HepG2 (cell line): ENCODE results near the gene ARHGAP9. TPM values are rescaled to one million over a fixed set of nuclear protein-coding genes. Genes with fewer than 3 reads are reported as not detected.

Experiments
- AFF4 ChIP-seq: sonication (generic); formaldehyde crosslinking; IDR thresholded peaks from 2 replicates; pipeline ENCODE4 v1.4.0; 2020; ENCODE audit warnings: missing genetic modification reagents
- AHDC1 ChIP-seq: sonication (generic); formaldehyde crosslinking; IDR thresholded peaks from 2 replicates; pipeline ENCODE4 v1.5.1; 2020; ENCODE audit warnings: mild to moderate bottlenecking, missing genetic modification reagents, borderline replicate concordance
- ARNT ChIP-seq: fragments of 450-650 bp; IDR thresholded peaks from 2 replicates; pipeline ENCODE4 v1.6.1; 2017
- CREB1 ChIP-seq, 2 experiments: fragments of 450-650 bp in 1 of 2; IDR thresholded peaks; 2 replicates each; pipeline ENCODE4 v1.6.1; 2016 to 2017; ENCODE audit warnings: control low read depth in 1 of 2, mild to moderate bottlenecking in 1 of 2, missing compliant biosample characterization in 1 of 2, missing genetic modification characterization in 1 of 2
- GTF2F1 ChIP-seq: fragments of 150-350 bp; IDR thresholded peaks from 2 replicates; pipeline ENCODE4 v1.6.1; 2014; ENCODE audit warnings: low read length
- ISX ChIP-seq: sonication (generic); formaldehyde crosslinking; conservative IDR thresholded peaks from 2 replicates; pipeline ENCODE4 v1.5.0; 2020; ENCODE audit warnings: missing genetic modification reagents
- KMT2B ChIP-seq: IDR thresholded peaks from 2 replicates; pipeline ENCODE4 v1.6.1; 2016; ENCODE audit warnings: missing genetic modification reagents, missing compliant biosample characterization
- MAFF ChIP-seq: IDR thresholded peaks from 2 replicates; pipeline ENCODE4 v1.6.1; 2011; ENCODE audit warnings: low read depth, low read length, improper control_type of control experiment
- NFYB ChIP-seq: sonication (generic); formaldehyde crosslinking; IDR thresholded peaks from 2 replicates; pipeline ENCODE4 v1.4.0; 2020; ENCODE audit warnings: missing genetic modification reagents
- POLR2AphosphoS5 ChIP-seq: IDR thresholded peaks from 2 replicates; pipeline ENCODE4 v1.6.1; 2012; ENCODE audit warnings: low read depth, low read length
- RCOR2 ChIP-seq: IDR thresholded peaks from 2 replicates; pipeline ENCODE4 v1.6.1; 2016; ENCODE audit warnings: missing biosample characterization, missing genetic modification reagents
- SATB2 ChIP-seq: sonication (generic); formaldehyde crosslinking; IDR thresholded peaks from 2 replicates; pipeline ENCODE4 v1.5.0; 2020; ENCODE audit warnings: missing genetic modification reagents
- SMAD9 ChIP-seq: sonication (generic); formaldehyde crosslinking; IDR thresholded peaks from 2 replicates; pipeline ENCODE4 v1.5.1; 2020; ENCODE audit warnings: mild to moderate bottlenecking, missing genetic modification reagents
- SP140L ChIP-seq: sonication (generic); formaldehyde crosslinking; IDR thresholded peaks from 2 replicates; pipeline ENCODE4 v1.4.0; 2020; ENCODE audit warnings: missing genetic modification reagents, borderline replicate concordance
- SPEN ChIP-seq: sonication (generic); formaldehyde crosslinking; IDR thresholded peaks from 2 replicates; pipeline ENCODE4 v1.5.1; 2020; ENCODE audit warnings: low read depth, mild to moderate bottlenecking, missing genetic modification reagents
- STAT5B ChIP-seq: sonication (generic); formaldehyde crosslinking; IDR thresholded peaks from 2 replicates; pipeline ENCODE4 v1.4.0; 2020; ENCODE audit warnings: missing genetic modification reagents
- TCF7L2 ChIP-seq: IDR thresholded peaks from 2 replicates; pipeline ENCODE4 v1.6.1; 2011; ENCODE audit warnings: mild to moderate bottlenecking, low read depth, low read length, moderate library complexity
- U2AF1 ChIP-seq: fragments of 200-400 bp; formaldehyde crosslinking; optimal IDR thresholded peaks from 2 replicates; pipeline ENCODE3; 2017; ENCODE audit warnings: mild to moderate bottlenecking, low read depth, low read length
- ZBTB42 ChIP-seq: sonication (generic); formaldehyde crosslinking; IDR thresholded peaks from 2 replicates; pipeline ENCODE4 v1.5.0; 2020; ENCODE audit warnings: mild to moderate bottlenecking, missing genetic modification reagents
- ZFP37 ChIP-seq: sonication (generic); formaldehyde crosslinking; IDR thresholded peaks from 2 replicates; pipeline ENCODE4 v1.4.0; 2020; ENCODE audit warnings: missing genetic modification reagents, borderline replicate concordance
- ZFX ChIP-seq: sonication (generic); formaldehyde crosslinking; IDR thresholded peaks from 2 replicates; pipeline ENCODE4 v1.4.0; 2020; ENCODE audit warnings: mild to moderate bottlenecking, low read depth, missing genetic modification reagents, moderate library complexity
- ZNF772 ChIP-seq: sonication (generic); formaldehyde crosslinking; IDR thresholded peaks from 2 replicates; pipeline ENCODE4 v1.5.0; 2020; ENCODE audit warnings: mild to moderate bottlenecking, missing genetic modification reagents
- polyA plus RNA-seq, 8 experiments: library from polyadenylated mRNA; depleted of rRNA in 3 of 8; stranded (reverse) in 7 of 8; unstranded in 1 of 8; fragments of >200 nt; fragmentation: Illumina TruSeq in 4 of 8; extraction: Trizol in 4 of 8; gene quantifications; 2 replicates each; pipeline versions ENCODE4 v1.2.1 to v1.2.3, GENCODE V29; 2011 to 2016; ENCODE audit warnings: low read depth in 4 of 8, missing spikeins in 1 of 8, mixed read lengths in 1 of 8; ENCODE audit not compliant: insufficient read depth in 1 of 8
- total RNA-seq, 5 experiments: library from RNA; depleted of rRNA; stranded (reverse); fragments of >200 nt; fragmentation: Illumina TruSeq; extraction: Trizol; gene quantifications; 2 replicates each; pipeline ENCODE4 v1.2.3, GENCODE V29; 2016; ENCODE audit warnings: low read depth in 1 of 5

Gene ARHGAP9
- total and polyA plus RNA-seq, 2 of the 13 experiments (the other 11 are each of a cell fraction or from before 2014, with no cell fraction given) = 0.18 to 1.2 TPM

GRCh38 chr12:57454566-57455373, 24.9 kb downstream of the ARHGAP9 start, which contains the start of gene INHBE (continued):
- TF ChIP-seq KMT2B = 0 out of 2 replicates have a peak, but pooled peaks have one; percentile 42
- peak; percentile 86 for TF ChIP-seq NFYB
- TF ChIP-seq ZFX = peak; percentile 89
- peak; percentile 44; the same call in 1 of the 2 replicates for TF ChIP-seq CREB1 (IDR thresholded peaks at IDR 0.05)
- TF ChIP-seq CREB1 (CRISPR knock-in tag; IDR thresholded peaks at IDR 0.05) = no peak; the same call in none of the 2 replicates
- no peak for TF ChIP-seq GTF2F1
- TF ChIP-seq AHDC1 (CRISPR knock-in tag) = peak; percentile 58; the same call in 1 of the 2 replicates
- no peak for TF ChIP-seq AFF4 (CRISPR knock-in tag)
- no peak; the same call in 1 of the 2 replicates for TF ChIP-seq ZFP37 (CRISPR knock-in tag)
- no peak for TF ChIP-seq U2AF1
- no peak for TF ChIP-seq SP140L (CRISPR knock-in tag)
- TF ChIP-seq SATB2 (CRISPR knock-in tag) = no peak
- no peak for TF ChIP-seq STAT5B (CRISPR knock-in tag)
- TF ChIP-seq POLR2AphosphoS5 = peak; percentile 80
- no peak; the same call in 1 of the 2 replicates for TF ChIP-seq ZNF772 (CRISPR knock-in tag)
- TF ChIP-seq TCF7L2 = no peak
- no peak for TF ChIP-seq ARNT
- TF ChIP-seq RCOR2 (CRISPR knock-in tag) = peak; percentile 83
- peak; percentile 74; the same call in 1 of the 2 replicates for TF ChIP-seq ZBTB42 (CRISPR knock-in tag)
- TF ChIP-seq ISX = no peak
- TF ChIP-seq SMAD9 (CRISPR knock-in tag) = no peak
- TF ChIP-seq MAFF = no peak
- TF ChIP-seq SPEN (CRISPR knock-in tag) = peak; percentile 89
